ENCODE measurements around the gene CYP3A7. TPM values are rescaled to one million over a fixed set of nuclear protein-coding genes. Genes with fewer than 3 reads are reported as not detected.
"Not testable (repeated sequence)": the region's sequence is repeated elsewhere in the genome, so short reads cannot be mapped to it uniquely, and the experiment has no call there.

The CYP3A7 gene
- total RNA-seq (not detected), total RNA-seq (0 reads per million in 2 donors)

- H3K36me3 Mint-ChIP-seq (ENCODE audit: low read depth), result peaks cover 4% of the 10 kb centered on the region
- H3K27ac Mint-ChIP-seq, result no peak within 1 kb of the TSS
- DNase-seq (no peak), ATAC-seq (no peak)
- no peaks in the 10 kb centered on the region for H3K27me3 Mint-ChIP-seq
- H3K9me3 ChIP-seq (ENCODE audit: control insufficient read depth, low read length, poor library complexity, severe bottlenecking), result no peaks in the 10 kb centered on the region
- H3K4me3 Mint-ChIP-seq, result no peak within 1 kb of the TSS
- H3K4me1 Mint-ChIP-seq, result peaks cover 2% of the 10 kb centered on the region
These were observed at the start of gene CYP3A7 for GRCh38 chr7:99734987-99735386. TSS of gene CYP3A7 (minus strand) at chr7:99735196. CDS start at chr7:99735093, 103 bp downstream.

- Mint-ChIP-seq H3K27me3 (peaks cover 30% of the 10 kb centered on the region), H3K4me3 (no peak within 1 kb of the TSS), H3K36me3 (ENCODE audit: low read depth) (peaks cover 3% of the 10 kb centered on the region), H3K27ac (no peak within 1 kb of the TSS), H3K4me1 (no peaks in the 10 kb centered on the region)
- DNase-seq (no peak), ATAC-seq (no peak)
- H3K9me3 ChIP-seq (ENCODE audit: control insufficient read depth, low read length, poor library complexity, severe bottlenecking), result no peaks in the 10 kb centered on the region
These were observed 49.0 kb upstream of the CYP3A7 start, which contains the start of gene CYP3A4 for GRCh38 chr7:99784007-99784406. TSS of gene CYP3A4 (minus strand) at chr7:99784184. CDS start at chr7:99784081, 103 bp downstream.

GRCh38 chr7:99782012-99782953, 47.3 kb upstream of the CYP3A7 start:
- DNase-seq, result no peak
- H3K36me3 Mint-ChIP-seq (ENCODE audit: low read depth), result peaks cover 3% of the 10 kb centered on the region
- no peak overlapping the region for H3K27ac Mint-ChIP-seq
- ATAC-seq, result no peak
- no peaks in the 10 kb centered on the region for H3K4me1 Mint-ChIP-seq
- H3K4me3 Mint-ChIP-seq, result no peak overlapping the region
- peaks cover 30% of the 10 kb centered on the region for H3K27me3 Mint-ChIP-seq
- no peaks in the 10 kb centered on the region for H3K9me3 ChIP-seq (ENCODE audit: control insufficient read depth, low read length, poor library complexity, severe bottlenecking)

GRCh38 chr7:99780588-99780987, 45.6 kb upstream of the CYP3A7 start:
- H3K27me3 Mint-ChIP-seq, result peaks cover 35% of the 10 kb centered on the region
- no peak overlapping the region for H3K4me3 Mint-ChIP-seq
- no peaks in the 10 kb centered on the region for H3K4me1 Mint-ChIP-seq
- DNase-seq (no peak), ATAC-seq (no peak)
- H3K27ac Mint-ChIP-seq, result no peak overlapping the region
- no peaks in the 10 kb centered on the region for H3K9me3 ChIP-seq (ENCODE audit: control insufficient read depth, low read length, poor library complexity, severe bottlenecking)
- peaks cover 3% of the 10 kb centered on the region for H3K36me3 Mint-ChIP-seq (ENCODE audit: low read depth)

GRCh38 chr7:99779949-99780348, 45.0 kb upstream of the CYP3A7 start:
- Mint-ChIP-seq H3K27ac (no peak overlapping the region), H3K4me3 (no peak overlapping the region), H3K27me3 (peaks cover 34% of the 10 kb centered on the region), H3K4me1 (no peaks in the 10 kb centered on the region), H3K36me3 (ENCODE audit: low read depth) (peaks cover 3% of the 10 kb centered on the region)
- no peaks in the 10 kb centered on the region for H3K9me3 ChIP-seq (ENCODE audit: control insufficient read depth, low read length, poor library complexity, severe bottlenecking)
- ATAC-seq (no peak), DNase-seq (no peak)

GRCh38 chr7:99778880-99779279, 43.9 kb upstream of the CYP3A7 start:
- Mint-ChIP-seq H3K27me3 (peaks cover 23% of the 10 kb centered on the region), H3K27ac (no peak overlapping the region), H3K36me3 (ENCODE audit: low read depth) (no peaks in the 10 kb centered on the region), H3K4me1 (no peaks in the 10 kb centered on the region), H3K4me3 (no peak overlapping the region)
- ATAC-seq (no peak), DNase-seq (no peak)
- H3K9me3 ChIP-seq (ENCODE audit: control insufficient read depth, low read length, poor library complexity, severe bottlenecking), result no peaks in the 10 kb centered on the region

- H3K4me1 Mint-ChIP-seq; H3K27ac Mint-ChIP-seq; DNase-seq; H3K36me3 Mint-ChIP-seq (ENCODE audit: low read depth); H3K9me3 ChIP-seq (ENCODE audit: control insufficient read depth, low read length, poor library complexity, severe bottlenecking); H3K4me3 Mint-ChIP-seq; ATAC-seq: not testable (repeated sequence)
- peaks cover 47% of the 10 kb centered on the region for H3K27me3 Mint-ChIP-seq
These were observed 38.4 kb upstream of the CYP3A7 start for GRCh38 chr7:99773395-99773794.

- ATAC-seq (no peak), DNase-seq (no peak)
- no peaks in the 10 kb centered on the region for H3K9me3 ChIP-seq (ENCODE audit: control insufficient read depth, low read length, poor library complexity, severe bottlenecking)
- H3K4me3 Mint-ChIP-seq, result no peak overlapping the region
- H3K36me3 Mint-ChIP-seq (ENCODE audit: low read depth), result peaks cover 4% of the 10 kb centered on the region
- H3K27ac Mint-ChIP-seq, result no peak overlapping the region
- peaks cover 2% of the 10 kb centered on the region for H3K4me1 Mint-ChIP-seq
- peaks cover 55% of the 10 kb centered on the region for H3K27me3 Mint-ChIP-seq
These were observed 37.6 kb upstream of the CYP3A7 start for GRCh38 chr7:99772565-99772964.

GRCh38 chr7:99769494-99769893, 34.5 kb upstream of the CYP3A7 start:
- not testable (repeated sequence) for H3K4me3 Mint-ChIP-seq; H3K9me3 ChIP-seq (ENCODE audit: control insufficient read depth, low read length, poor library complexity, severe bottlenecking); ATAC-seq; H3K36me3 Mint-ChIP-seq (ENCODE audit: low read depth); DNase-seq; H3K27ac Mint-ChIP-seq; H3K4me1 Mint-ChIP-seq
- peaks cover 48% of the 10 kb centered on the region for H3K27me3 Mint-ChIP-seq

GRCh38 chr7:99768471-99768870, 33.5 kb upstream of the CYP3A7 start:
- no peak for DNase-seq
- Mint-ChIP-seq H3K4me1 (peaks cover 5% of the 10 kb centered on the region), H3K27ac (no peak overlapping the region), H3K27me3 (peaks cover 50% of the 10 kb centered on the region), H3K36me3 (ENCODE audit: low read depth) (peaks cover 4% of the 10 kb centered on the region), H3K4me3 (no peak overlapping the region)
- no peaks in the 10 kb centered on the region for H3K9me3 ChIP-seq (ENCODE audit: control insufficient read depth, low read length, poor library complexity, severe bottlenecking)
- no peak for ATAC-seq

GRCh38 chr7:99767662-99768061, 32.7 kb upstream of the CYP3A7 start:
- no peak for ATAC-seq
- H3K9me3 ChIP-seq (ENCODE audit: control insufficient read depth, low read length, poor library complexity, severe bottlenecking), result no peaks in the 10 kb centered on the region
- Mint-ChIP-seq H3K4me1 (peaks cover 5% of the 10 kb centered on the region), H3K36me3 (ENCODE audit: low read depth) (peaks cover 6% of the 10 kb centered on the region), H3K27me3 (peaks cover 50% of the 10 kb centered on the region), H3K27ac (no peak overlapping the region), H3K4me3 (no peak overlapping the region)
- DNase-seq, result no peak

GRCh38 chr7:99766484-99767099, 31.6 kb upstream of the CYP3A7 start:
- no peak for DNase-seq
- Mint-ChIP-seq H3K36me3 (ENCODE audit: low read depth) (peaks cover 6% of the 10 kb centered on the region), H3K4me1 (peaks cover 5% of the 10 kb centered on the region), H3K4me3 (no peak overlapping the region), H3K27ac (no peak overlapping the region), H3K27me3 (peaks cover 48% of the 10 kb centered on the region)
- ATAC-seq, result no peak
- no peaks in the 10 kb centered on the region for H3K9me3 ChIP-seq (ENCODE audit: control insufficient read depth, low read length, poor library complexity, severe bottlenecking)

- peaks cover 5% of the 10 kb centered on the region for H3K4me1 Mint-ChIP-seq
- H3K4me3 Mint-ChIP-seq, result no peak overlapping the region
- peaks cover 6% of the 10 kb centered on the region for H3K36me3 Mint-ChIP-seq (ENCODE audit: low read depth)
- no peak for DNase-seq
- peaks cover 31% of the 10 kb centered on the region for H3K27me3 Mint-ChIP-seq
- H3K27ac Mint-ChIP-seq, result no peak overlapping the region
- ATAC-seq, result no peak
- no peaks in the 10 kb centered on the region for H3K9me3 ChIP-seq (ENCODE audit: control insufficient read depth, low read length, poor library complexity, severe bottlenecking)
These were observed 29.5 kb upstream of the CYP3A7 start for GRCh38 chr7:99764478-99764877.

All from T-helper 17 cell (primary cell).